SU-DHL-6 (cell line): ENCODE results near the gene ADD3.

Experiments
- H2AFZ ChIP-seq: fragments of 200-600 bp; sonication (generic); 2 replicates; pipeline ENCODE4 v1.6.1; 2014; ENCODE audit warnings: low read depth, mild to moderate bottlenecking, moderate library complexity, mixed read lengths, antibody characterized with exemption, low read length; ENCODE audit not compliant: severe bottlenecking
- H3F3A ChIP-seq: fragments of 200-600 bp; shearing (Covaris generic); 2 replicates; pipeline ENCODE4 v1.6.0; 2016; ENCODE audit warnings: antibody characterized with exemption, mild to moderate bottlenecking; ENCODE audit not compliant: insufficient read depth
- H3K27ac ChIP-seq: fragments of 200-600 bp; sonication (generic); 2 replicates; pipeline ENCODE4 v1.5.1; 2016; ENCODE audit warnings: low read depth, mild to moderate bottlenecking, low read length, moderate library complexity, mixed read lengths
- H3K27me3 ChIP-seq: fragments of 200-600 bp; sonication (generic), shearing (Covaris generic); 2 replicates; pipeline ENCODE4 v1.6.0; 2014; ENCODE audit warnings: mild to moderate bottlenecking, low read length
- H3K36me3 ChIP-seq: fragments of 200-600 bp; sonication (generic); 2 replicates; pipeline ENCODE4 v1.6.1; 2014; ENCODE audit warnings: mild to moderate bottlenecking, low read length, mixed read lengths
- H3K4me2 ChIP-seq: fragments of 300-600, 200-600 bp; shearing (Covaris generic), sonication (generic); 2 replicates; pipeline ENCODE4 v1.6.0; 2014; ENCODE audit warnings: low read length, low read depth, mild to moderate bottlenecking; ENCODE audit not compliant: poor library complexity, severe bottlenecking
- H3K4me3 ChIP-seq: fragments of 200-600 bp; sonication (generic); 2 replicates; pipeline ENCODE4 v1.5.1; 2014; ENCODE audit warnings: antibody characterized with exemption, low read length, mild to moderate bottlenecking, mixed read lengths; ENCODE audit not compliant: insufficient read depth, poor library complexity, severe bottlenecking
- H3K79me2 ChIP-seq: fragments of 200-600 bp; sonication (generic); 2 replicates; pipeline ENCODE4 v1.6.1; 2014; ENCODE audit warnings: mild to moderate bottlenecking, low read length, moderate library complexity; ENCODE audit not compliant: insufficient read depth
- H3K9ac ChIP-seq: fragments of 200-600 bp; sonication (generic); 2 replicates; pipeline ENCODE4 v1.7.0; 2014; ENCODE audit warnings: mild to moderate bottlenecking, low read length
- H3K9me2 ChIP-seq: fragments of 200-600 bp; sonication (generic); replicated peaks from 2 replicates; pipeline ENCODE4 v1.6.1; 2014; ENCODE audit warnings: low read length; ENCODE audit not compliant: insufficient read depth
- H3K9me3 ChIP-seq: fragments of 200-600 bp; sonication (generic); 2 replicates; pipeline ENCODE4 v1.6.1; 2014; ENCODE audit warnings: low read length, mixed read lengths; ENCODE audit not compliant: insufficient read depth
- H4K20me1 ChIP-seq: fragments of 200-600 bp; sonication (generic); 2 replicates; pipeline ENCODE4 v1.6.1; 2014; ENCODE audit warnings: low read depth, mild to moderate bottlenecking, antibody characterized with exemption, low read length, moderate library complexity, mixed read lengths
- EZH2phosphoT487 ChIP-seq: fragments of 200-600 bp; sonication (generic), shearing (Covaris generic); conservative IDR thresholded peaks from 2 replicates; pipeline ENCODE4 v1.6.1; 2018; ENCODE audit warnings: mild to moderate bottlenecking, antibody characterized with exemption, low read length, moderate library complexity, mixed read lengths
- TF ChIP-seq, protein P1 (sequence below): fragments of 200-600 bp; sonication (generic); IDR thresholded peaks from one replicate; pipeline ENCODE4 v1.5.1; 2017; ENCODE audit warnings: antibody characterized with exemption, mild to moderate bottlenecking, low read length, moderate library complexity; ENCODE audit not compliant: insufficient read depth, poor library complexity, severe bottlenecking

ADD3 gene

DNA sequence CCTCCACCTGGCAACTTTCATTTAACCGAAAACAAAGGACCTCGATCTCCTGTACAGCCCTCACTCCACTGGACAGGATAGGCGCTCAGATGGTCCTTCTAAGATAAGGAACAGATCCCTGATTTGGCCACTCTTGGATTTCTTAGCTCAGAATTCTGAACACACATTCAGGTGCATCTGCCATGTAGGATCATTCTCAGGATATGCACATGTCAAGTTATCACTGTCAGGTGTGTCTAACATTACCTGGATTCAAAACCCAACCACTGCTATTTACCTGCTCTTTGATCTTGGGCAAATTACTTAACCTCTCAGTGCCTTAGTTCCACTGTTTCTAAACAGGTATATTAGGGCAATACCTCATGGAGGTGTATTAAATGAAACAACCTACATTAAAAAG lies 12.2 kb upstream of the ADD3 start:
- TF ChIP-seq, protein P1, sequence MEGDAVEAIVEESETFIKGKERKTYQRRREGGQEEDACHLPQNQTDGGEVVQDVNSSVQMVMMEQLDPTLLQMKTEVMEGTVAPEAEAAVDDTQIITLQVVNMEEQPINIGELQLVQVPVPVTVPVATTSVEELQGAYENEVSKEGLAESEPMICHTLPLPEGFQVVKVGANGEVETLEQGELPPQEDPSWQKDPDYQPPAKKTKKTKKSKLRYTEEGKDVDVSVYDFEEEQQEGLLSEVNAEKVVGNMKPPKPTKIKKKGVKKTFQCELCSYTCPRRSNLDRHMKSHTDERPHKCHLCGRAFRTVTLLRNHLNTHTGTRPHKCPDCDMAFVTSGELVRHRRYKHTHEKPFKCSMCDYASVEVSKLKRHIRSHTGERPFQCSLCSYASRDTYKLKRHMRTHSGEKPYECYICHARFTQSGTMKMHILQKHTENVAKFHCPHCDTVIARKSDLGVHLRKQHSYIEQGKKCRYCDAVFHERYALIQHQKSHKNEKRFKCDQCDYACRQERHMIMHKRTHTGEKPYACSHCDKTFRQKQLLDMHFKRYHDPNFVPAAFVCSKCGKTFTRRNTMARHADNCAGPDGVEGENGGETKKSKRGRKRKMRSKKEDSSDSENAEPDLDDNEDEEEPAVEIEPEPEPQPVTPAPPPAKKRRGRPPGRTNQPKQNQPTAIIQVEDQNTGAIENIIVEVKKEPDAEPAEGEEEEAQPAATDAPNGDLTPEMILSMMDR = no peak
- TF ChIP-seq EZH2phosphoT487 = no peak
- Histone ChIP-seq H2AFZ (no peak overlapping the region), H3K27me3 (no peaks in the 10 kb centered on the region), H3K36me3 (no peaks in the 10 kb centered on the region), H3F3A (no peaks in the 10 kb centered on the region), H3K4me3 (no peak overlapping the region), H3K4me2 (no peak overlapping the region), H4K20me1 (no peaks in the 10 kb centered on the region), H3K27ac (no peak overlapping the region), H3K9me3 (no peaks in the 10 kb centered on the region), H3K79me2 (no peaks in the 10 kb centered on the region), H3K9ac (no peak overlapping the region), H3K9me2 (no peaks in the 10 kb centered on the region)

DNA sequence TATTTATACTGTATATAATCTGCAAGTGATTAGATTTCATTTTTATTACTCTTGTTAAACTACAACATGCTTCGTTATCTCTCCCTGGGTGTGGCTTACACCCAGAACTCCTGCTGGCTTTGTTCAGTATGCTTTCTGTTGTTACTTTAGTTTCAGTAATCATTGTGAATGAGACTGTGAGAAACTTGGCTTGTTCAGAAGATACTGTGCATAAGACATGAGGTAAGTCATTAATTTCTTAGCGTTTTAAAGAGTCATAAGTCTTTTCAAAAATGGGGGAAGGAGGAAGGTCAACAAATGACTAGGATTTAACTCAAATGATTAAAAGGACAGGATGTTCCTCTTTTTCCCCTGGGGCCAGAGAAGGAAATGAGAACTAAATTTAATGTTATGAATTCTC lies 11.6 kb upstream of the ADD3 start:
- no peak overlapping the region for H3K27ac ChIP-seq
- H3K9ac ChIP-seq = no peak overlapping the region
- H3K4me2 ChIP-seq = no peak overlapping the region
- no peaks in the 10 kb centered on the region for H3K79me2 ChIP-seq
- no peak overlapping the region for H2AFZ ChIP-seq
- no peaks in the 10 kb centered on the region for H3F3A ChIP-seq
- no peaks in the 10 kb centered on the region for H3K36me3 ChIP-seq
- H3K4me3 ChIP-seq = no peak overlapping the region
- H3K9me2 ChIP-seq = no peaks in the 10 kb centered on the region
- no peaks in the 10 kb centered on the region for H4K20me1 ChIP-seq
- TF ChIP-seq, protein P1 = no peak
- no peak for TF ChIP-seq EZH2phosphoT487
- H3K9me3 ChIP-seq = no peaks in the 10 kb centered on the region
- no peaks in the 10 kb centered on the region for H3K27me3 ChIP-seq

DNA sequence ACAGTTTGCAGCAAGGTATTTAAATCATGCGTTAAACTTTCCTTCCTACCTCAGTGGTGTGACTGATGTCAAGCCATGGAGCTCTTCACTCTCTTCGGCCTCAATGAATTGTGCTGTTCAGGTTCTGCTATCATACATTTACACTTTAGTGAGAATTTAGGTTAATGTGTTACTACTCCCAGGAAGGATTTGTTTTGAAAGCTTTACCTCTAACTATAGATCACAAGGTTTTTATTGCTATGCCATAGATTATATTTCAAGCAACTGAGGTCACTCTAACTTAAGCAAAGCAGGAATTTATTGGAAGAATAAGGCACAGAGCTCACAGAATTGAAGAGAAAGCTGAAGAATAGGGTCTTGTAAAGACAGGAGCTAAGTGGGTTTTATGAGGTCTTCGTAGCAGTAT lies 11.0 kb upstream of the ADD3 start:
- Histone ChIP-seq H3K36me3 (no peaks in the 10 kb centered on the region), H3K27me3 (no peaks in the 10 kb centered on the region), H3K9me2 (no peaks in the 10 kb centered on the region), H3K27ac (no peak overlapping the region), H3F3A (no peaks in the 10 kb centered on the region), H3K9me3 (no peaks in the 10 kb centered on the region), H2AFZ (no peak overlapping the region), H3K4me3 (no peak overlapping the region), H3K9ac (no peak overlapping the region), H3K4me2 (no peak overlapping the region), H4K20me1 (no peaks in the 10 kb centered on the region), H3K79me2 (no peaks in the 10 kb centered on the region)
- no peak for TF ChIP-seq EZH2phosphoT487
- TF ChIP-seq, protein P1 = no peak
